SK-MEL-5 (cell line): ENCODE measurements around the gene RNF144A. TPM values are rescaled to one million over a fixed set of nuclear protein-coding genes. Genes with fewer than 3 reads are reported as not detected.

Source experiments
- DNase-seq: peaks from one replicate; pipeline ENCODE4 v3.0.0-alpha.2; 2016; ENCODE audit warnings: low read depth, low spot score
- in situ Hi-C: cut with HindIII; loops from 2 replicates; pipeline ENCODE4 v1.10.0; 2016; ENCODE audit warnings: low sequenced_read_pairs, high pct_unique_total_duplicates, low pct_unique_long_range_greater_than_20kb
- total RNA-seq: library from RNA; depleted of rRNA; stranded (reverse); fragments of >200 nt; shearing (Covaris generic); gene quantifications from 2 replicates; pipeline ENCODE4 v1.2.3, GENCODE V29; 2014

Gene RNF144A
- total RNA-seq, 1 experiment from 2014 or later: 83.1 TPM

- no peak for DNase-seq
- in situ Hi-C loops: no loop called here
These were observed 19.9 kb downstream of the RNF144A start for GRCh38 chr2:6937157-6937556.

DNA sequence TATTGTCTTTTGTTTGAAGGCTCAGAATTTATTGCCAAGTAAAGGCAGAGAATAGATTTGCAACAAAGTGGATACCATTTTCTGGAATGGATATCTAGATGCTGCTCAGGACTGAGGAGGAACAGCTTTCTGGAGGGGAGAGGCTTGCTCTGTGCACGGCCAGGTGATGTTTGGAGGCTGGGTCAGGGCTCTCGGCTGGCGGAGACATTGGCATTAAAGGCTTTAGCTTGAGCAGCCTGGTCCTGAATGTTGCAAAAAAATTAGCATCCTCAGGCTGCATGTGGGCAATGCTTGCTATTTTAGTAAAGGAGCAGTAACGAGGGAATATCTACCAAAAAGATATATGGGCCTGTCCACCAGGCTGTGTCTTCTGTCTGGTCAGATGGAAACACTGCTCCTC lies 20.4 kb downstream of the RNF144A start:
- in situ Hi-C loops: no loop called here
- no peak for DNase-seq

- in situ Hi-C loops: no loop called here
- no peak for DNase-seq
These were observed 21.9 kb downstream of the RNF144A start for GRCh38 chr2:6939071-6939470.

GRCh38 chr2:6940820-6941219 lies 23.6 kb downstream of the RNF144A start:
- no peak for DNase-seq
- in situ Hi-C loops: no loop called here

GRCh38 chr2:6941299-6942046 lies 24.3 kb downstream of the RNF144A start:
- in situ Hi-C loops: no loop called here
- no peak for DNase-seq

DNA sequence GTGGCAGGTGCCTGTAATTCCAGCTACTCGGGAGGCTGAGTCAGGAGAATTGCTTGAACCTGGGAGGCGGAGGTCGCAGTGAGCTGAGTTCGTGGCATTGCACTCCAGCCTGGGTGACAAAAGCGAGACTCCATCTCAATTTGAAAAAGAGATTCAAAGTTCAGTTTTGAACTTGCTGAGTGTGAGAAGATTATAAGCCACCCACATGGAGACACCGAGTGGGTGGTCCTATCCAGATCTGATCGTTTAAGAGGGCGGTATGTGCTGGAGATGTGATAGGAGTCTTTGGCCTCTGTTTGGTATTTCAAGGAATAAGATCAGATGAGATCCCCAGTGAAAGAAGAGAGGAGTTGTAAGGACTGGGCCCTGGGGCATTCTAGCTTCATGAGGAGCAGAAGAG lies 25.6 kb downstream of the RNF144A start:
- DNase-seq: no peak
- in situ Hi-C loops: no loop called here

- no peak for DNase-seq
- in situ Hi-C loops: no loop called here
These were observed 26.3 kb downstream of the RNF144A start for GRCh38 chr2:6943523-6943922.

- in situ Hi-C loops: no loop called here
- no peak for DNase-seq
These were observed 26.8 kb downstream of the RNF144A start for GRCh38 chr2:6943971-6944370.

- in situ Hi-C loops: no loop called here
These were observed 27.3 kb downstream of the RNF144A start for GRCh38 chr2:6944555-6944954.

GRCh38 chr2:6945087-6945813 lies 28.0 kb downstream of the RNF144A start:
- DNase-seq: no peak
- in situ Hi-C loops: no loop called here

More at GRCh38 chr2:6944555-6944954, 27.3 kb downstream of the RNF144A start:
- DNase-seq: no peak

DNA sequence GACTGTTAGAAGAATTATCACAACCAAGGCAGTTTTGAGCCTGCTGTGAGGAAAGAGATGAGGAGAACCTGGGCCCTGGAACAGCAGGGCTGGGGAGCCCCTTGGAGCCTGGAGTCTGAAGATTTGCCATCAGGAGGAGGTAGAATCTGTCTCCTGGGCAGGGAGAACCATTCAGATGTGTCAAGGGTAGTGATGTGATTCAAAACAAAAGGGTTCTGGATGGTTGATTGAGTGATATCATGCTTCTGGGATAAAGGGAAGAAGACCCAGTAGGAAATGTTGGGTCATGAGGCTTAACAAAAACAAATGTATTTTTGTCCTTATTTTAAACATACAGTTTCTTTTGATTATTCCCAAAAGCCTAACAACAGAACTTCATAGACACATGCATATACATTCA lies 28.6 kb downstream of the RNF144A start:
- no peak for DNase-seq
- in situ Hi-C loops: no loop called here

DNA sequence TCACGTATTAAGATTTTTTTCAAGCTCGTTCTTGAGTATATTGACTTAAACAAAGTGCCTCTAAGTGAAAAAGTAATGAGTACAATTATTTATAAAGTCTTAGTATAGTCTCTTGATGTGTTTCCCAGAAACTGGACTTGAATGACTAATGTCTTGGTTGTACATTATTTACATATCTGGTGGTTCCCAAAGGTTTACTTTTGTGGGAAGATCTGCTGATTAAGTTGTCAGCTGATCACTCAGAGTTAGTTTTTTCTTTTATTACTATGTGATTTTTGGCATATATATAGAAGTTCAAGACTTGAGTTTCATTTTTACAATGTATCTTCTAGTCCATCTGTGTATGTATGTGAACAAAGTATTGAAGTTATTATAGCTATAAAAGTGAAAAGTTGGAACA lies 29.5 kb downstream of the RNF144A start:
- in situ Hi-C loops: no loop called here
- peak; percentile 36 for DNase-seq

DNA sequence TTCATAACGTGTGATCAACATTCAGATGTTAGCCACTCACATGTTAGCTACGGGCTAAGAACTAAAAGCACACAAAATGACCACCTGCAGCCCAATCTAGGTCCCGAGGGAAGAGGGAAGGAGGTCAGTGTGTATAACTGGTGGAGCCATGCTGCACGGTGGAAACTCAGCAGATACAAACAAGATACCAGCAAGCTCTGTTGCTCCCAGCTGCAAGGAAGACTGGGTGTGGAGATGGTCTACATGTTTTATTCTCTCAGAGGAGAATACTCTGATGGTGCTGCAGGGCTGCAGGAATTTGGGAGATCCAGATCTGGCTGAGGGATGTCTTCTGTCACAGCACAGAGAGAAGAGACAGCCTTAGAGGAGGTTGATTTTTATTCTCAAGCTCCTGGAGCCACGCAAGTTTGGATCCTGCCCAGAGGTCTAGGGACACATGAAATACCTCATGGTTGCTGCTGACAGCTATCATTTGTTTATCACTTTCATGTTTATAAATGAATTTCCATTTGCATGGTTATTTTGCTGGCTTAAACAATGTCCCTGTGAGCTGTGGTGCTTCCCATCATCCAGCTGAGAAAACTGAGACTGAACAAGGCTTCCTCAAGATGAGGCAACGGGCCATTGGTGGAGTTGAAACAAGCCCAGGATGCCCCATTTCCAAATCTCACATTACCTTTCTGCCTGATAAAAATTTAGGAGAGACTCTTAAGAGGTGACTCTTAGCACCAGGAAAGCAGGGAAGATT lies 30.9 kb downstream of the RNF144A start:
- DNase-seq: no peak
- in situ Hi-C loops: no loop called here

GRCh38 chr2:6948677-6949351 lies 31.6 kb downstream of the RNF144A start:
- in situ Hi-C loops: no loop called here

GRCh38 chr2:6951046-6951445 lies 33.8 kb downstream of the RNF144A start:
- DNase-seq: peak; percentile 52
- in situ Hi-C loops: no loop called here

More at GRCh38 chr2:6948677-6949351, 31.6 kb downstream of the RNF144A start:
- no peak for DNase-seq

DNA sequence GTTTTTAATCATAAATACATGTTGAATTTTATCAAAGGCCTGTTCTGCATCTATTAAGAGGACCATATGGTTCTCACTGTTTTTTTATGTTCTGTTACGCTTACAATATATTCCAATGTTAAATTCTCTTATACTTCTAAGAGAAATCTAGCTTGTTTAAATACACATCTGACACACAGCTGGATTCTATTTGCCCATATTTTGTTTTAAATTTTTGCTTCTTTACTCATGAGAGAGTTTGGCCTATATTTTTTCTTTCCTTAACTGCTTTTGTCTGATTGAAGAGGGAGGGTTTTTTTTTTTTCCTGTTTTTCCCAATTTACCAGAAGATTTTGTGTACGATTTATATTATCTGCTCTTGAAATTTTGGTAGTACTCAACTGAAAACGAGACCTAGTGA lies 34.9 kb downstream of the RNF144A start:
- in situ Hi-C loops: no loop called here
- no peak for DNase-seq

DNA sequence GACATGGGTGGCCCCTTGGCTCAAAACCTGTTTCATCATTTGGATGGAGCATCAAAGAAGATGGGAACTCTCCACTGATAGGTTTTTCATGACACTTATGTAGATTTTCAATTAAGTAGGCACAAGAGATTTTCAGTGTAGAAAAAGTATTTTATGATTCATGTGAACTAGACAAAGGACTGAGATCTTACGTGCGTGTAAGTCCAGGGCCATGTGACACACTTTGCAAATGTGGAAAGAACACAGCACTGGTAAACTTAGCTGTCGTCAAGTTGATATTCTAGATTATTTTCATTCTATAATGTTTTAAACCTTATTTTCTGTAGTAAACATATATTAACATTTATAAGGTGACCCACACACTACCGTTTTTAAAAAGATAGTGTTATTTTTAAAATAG lies 37.4 kb downstream of the RNF144A start:
- in situ Hi-C loops: no loop called here
- DNase-seq: no peak
